ENCODE measurements around the gene BTN3A1. TPM values are rescaled to one million over a fixed set of nuclear protein-coding genes. Genes with fewer than 3 reads are reported as not detected.
A peak's percentile ranks its signal among the peaks of the same experiment; 100 is the strongest.
"Not testable (repeated sequence)": the region's sequence is repeated elsewhere in the genome, so short reads cannot be mapped to it uniquely, and the experiment has no call there.

BTN3A1 gene
- total RNA-seq (2014; rRNA removed; shearing (Covaris generic); ENCODE audit: low replicate concordance), result 30.5 and 32.7 TPM in 2 replicates

DNA sequence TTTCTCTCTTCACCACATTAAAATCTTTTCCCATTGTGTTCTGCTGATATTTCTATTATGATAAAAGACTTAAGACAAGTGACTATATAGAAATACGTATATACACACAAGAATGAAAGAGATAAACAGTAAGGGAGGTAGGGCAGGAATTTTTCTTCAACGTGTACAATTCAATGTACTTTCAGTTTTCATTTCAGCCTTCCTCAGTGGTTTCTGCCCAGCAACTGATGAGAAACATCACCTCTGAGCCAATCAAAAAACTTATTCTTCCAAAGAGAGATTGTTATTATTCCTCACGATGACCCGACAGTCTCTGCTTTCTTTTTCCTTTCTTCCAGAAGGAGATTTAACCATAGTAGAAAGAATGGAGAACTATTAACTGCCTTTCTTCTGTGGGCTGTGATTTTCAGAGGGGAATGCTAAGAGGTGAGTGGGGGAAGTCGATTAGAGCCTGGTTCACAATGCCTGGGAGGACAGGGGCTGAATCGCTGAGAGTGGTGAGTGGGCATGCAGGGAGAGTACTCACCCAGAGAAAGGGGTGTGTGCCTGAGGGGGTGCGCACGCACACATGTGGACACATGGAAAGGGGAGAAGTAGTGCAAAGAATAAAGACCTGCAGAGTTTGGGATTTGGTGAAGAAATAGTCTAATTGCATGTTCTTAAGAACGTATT, at the start of gene BTN3A1:
Gene BTN3A1, plus strand, starts transcription at position 289 of the 672 bp plus-strand sequence. CDS start 3,289 bp downstream, outside the sequence.
- peaks cover 40% of the 10 kb centered on the region for H3K4me1 ChIP-seq (ENCODE audit: low read length)

DNA sequence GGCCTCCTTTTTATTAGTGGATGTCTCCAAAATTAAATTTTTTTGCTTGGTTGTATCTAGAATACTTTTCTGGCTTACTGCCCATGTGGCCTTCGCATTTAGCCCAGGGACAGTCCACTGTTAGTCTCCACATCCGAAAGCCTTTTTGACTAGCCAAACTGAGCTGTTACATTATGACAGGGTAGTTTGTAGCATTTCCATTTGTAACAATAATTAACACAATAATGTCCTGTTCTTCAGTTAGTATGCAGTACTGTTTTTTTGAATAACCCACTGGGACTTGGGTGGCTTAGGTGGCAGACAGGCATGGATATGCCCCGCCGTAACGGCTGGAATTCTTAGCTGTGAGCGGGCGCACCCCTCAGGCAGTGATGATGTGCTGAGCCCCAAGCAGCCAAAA, 49.8 kb upstream of the BTN3A1 start:
- Histone ChIP-seq H3K36me3 (ENCODE audit: insufficient read depth, low read length) (no peaks in the 10 kb centered on the region), H3K79me2 (ENCODE audit: low read length) (no peaks in the 10 kb centered on the region), H3K27me3 (ENCODE audit: low read length) (no peaks in the 10 kb centered on the region), H3K9me3 (ENCODE audit: low read length) (no peaks in the 10 kb centered on the region), H3K4me1 (ENCODE audit: low read length) (peaks cover 5% of the 10 kb centered on the region; the same call in 1 of the 2 replicates), H2AFZ (ENCODE audit: low read length) (no peak overlapping the region), H4K20me1 (ENCODE audit: insufficient read depth, low read depth, low read length) (no peaks in the 10 kb centered on the region), H3K27ac (ENCODE audit: low read length) (no peak overlapping the region), H3K4me2 (ENCODE audit: low read depth, low read length, poor library complexity, severe bottlenecking) (no peak overlapping the region), H3K4me3 (ENCODE audit: low read length) (no peak overlapping the region), H3K9me2 (replicated peaks; ENCODE audit: insufficient read depth, low read length) (no peaks in the 10 kb centered on the region), H3K9ac (ENCODE audit: low read length) (no peak overlapping the region)
- DNase-seq, result no peak

More for the DNA sequence above, at the start of gene BTN3A1:
- H3K27me3 ChIP-seq (ENCODE audit: low read length), result no peaks in the 10 kb centered on the region
- no peaks in the 10 kb centered on the region for H4K20me1 ChIP-seq (ENCODE audit: insufficient read depth, low read depth, low read length)
- H3K9ac ChIP-seq (ENCODE audit: low read length), result peak within 1 kb of the TSS; percentile 72
- H3K4me2 ChIP-seq (ENCODE audit: low read depth, low read length, poor library complexity, severe bottlenecking), result peak within 1 kb of the TSS; percentile 90
- peak; percentile 91 for DNase-seq
- H3K9me3 ChIP-seq (ENCODE audit: low read length), result no peaks in the 10 kb centered on the region
- H3K4me3 ChIP-seq (ENCODE audit: low read length), result peak within 1 kb of the TSS; percentile 71
- peak within 1 kb of the TSS; percentile 87 for H2AFZ ChIP-seq (ENCODE audit: low read length)
- no peaks in the 10 kb centered on the region for H3K36me3 ChIP-seq (ENCODE audit: insufficient read depth, low read length)
- H3K9me2 ChIP-seq (replicated peaks; ENCODE audit: insufficient read depth, low read length), result no peaks in the 10 kb centered on the region
- peak within 1 kb of the TSS; percentile 75 for H3K27ac ChIP-seq (ENCODE audit: low read length)
- H3K79me2 ChIP-seq (ENCODE audit: low read length), result peaks cover 20% of the 10 kb centered on the region

GRCh38 chr6:26354162-26354561, 47.9 kb upstream of the BTN3A1 start:
- Histone ChIP-seq H4K20me1 (ENCODE audit: insufficient read depth, low read depth, low read length) (no peaks in the 10 kb centered on the region), H3K27ac (ENCODE audit: low read length) (no peak overlapping the region), H3K4me1 (ENCODE audit: low read length) (peaks cover 11% of the 10 kb centered on the region; the same call in 1 of the 2 replicates), H3K4me2 (ENCODE audit: low read depth, low read length, poor library complexity, severe bottlenecking) (no peak overlapping the region), H3K4me3 (ENCODE audit: low read length) (no peak overlapping the region), H3K27me3 (ENCODE audit: low read length) (no peaks in the 10 kb centered on the region), H3K9me2 (replicated peaks; ENCODE audit: insufficient read depth, low read length) (no peaks in the 10 kb centered on the region), H3K79me2 (ENCODE audit: low read length) (no peaks in the 10 kb centered on the region), H2AFZ (ENCODE audit: low read length) (no peak overlapping the region), H3K9me3 (ENCODE audit: low read length) (no peaks in the 10 kb centered on the region), H3K9ac (ENCODE audit: low read length) (no peak overlapping the region), H3K36me3 (ENCODE audit: insufficient read depth, low read length) (no peaks in the 10 kb centered on the region)
- no peak for DNase-seq

DNA sequence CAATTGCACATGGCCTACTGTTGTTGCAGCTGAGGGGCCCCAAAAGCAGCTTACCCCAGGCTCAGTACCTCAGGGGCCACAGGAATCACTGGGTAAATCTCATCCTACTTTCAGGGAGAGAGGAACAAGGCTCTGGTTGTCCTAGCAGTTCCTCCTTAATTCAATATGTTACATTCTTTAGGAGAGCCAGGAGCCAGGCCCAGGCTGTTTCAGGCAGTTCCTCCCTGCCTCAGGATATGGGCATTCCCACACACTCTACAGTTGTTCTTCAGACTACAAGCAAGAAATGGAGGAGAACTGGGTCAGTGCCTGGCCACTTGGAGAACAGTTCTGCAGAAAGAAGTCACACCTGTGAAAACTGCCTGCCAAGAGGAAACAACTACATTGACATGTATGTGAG, 46.7 kb upstream of the BTN3A1 start:
- H3K9me3 ChIP-seq (ENCODE audit: low read length), result no peaks in the 10 kb centered on the region
- H3K36me3 ChIP-seq (ENCODE audit: insufficient read depth, low read length), result no peaks in the 10 kb centered on the region
- H2AFZ ChIP-seq (ENCODE audit: low read length), result no peak overlapping the region
- H3K4me1 ChIP-seq (ENCODE audit: low read length), result peaks cover 10% of the 10 kb centered on the region; the same call in 1 of the 2 replicates
- no peaks in the 10 kb centered on the region for H3K79me2 ChIP-seq (ENCODE audit: low read length)
- no peaks in the 10 kb centered on the region for H3K9me2 ChIP-seq (replicated peaks; ENCODE audit: insufficient read depth, low read length)
- no peaks in the 10 kb centered on the region for H3K27me3 ChIP-seq (ENCODE audit: low read length)
- H4K20me1 ChIP-seq (ENCODE audit: insufficient read depth, low read depth, low read length), result no peaks in the 10 kb centered on the region
- no peak overlapping the region for H3K27ac ChIP-seq (ENCODE audit: low read length)
- DNase-seq, result no peak
- no peak overlapping the region for H3K4me3 ChIP-seq (ENCODE audit: low read length)
- H3K4me2 ChIP-seq (ENCODE audit: low read depth, low read length, poor library complexity, severe bottlenecking), result no peak overlapping the region
- no peak overlapping the region for H3K9ac ChIP-seq (ENCODE audit: low read length)

- H3K9me2 ChIP-seq (replicated peaks; ENCODE audit: insufficient read depth, low read length); H3K27ac ChIP-seq (ENCODE audit: low read length); H4K20me1 ChIP-seq (ENCODE audit: insufficient read depth, low read depth, low read length); H2AFZ ChIP-seq (ENCODE audit: low read length); H3K9me3 ChIP-seq (ENCODE audit: low read length); H3K4me3 ChIP-seq (ENCODE audit: low read length); DNase-seq; H3K4me1 ChIP-seq (ENCODE audit: low read length); H3K9ac ChIP-seq (ENCODE audit: low read length); H3K4me2 ChIP-seq (ENCODE audit: low read depth, low read length, poor library complexity, severe bottlenecking); H3K36me3 ChIP-seq (ENCODE audit: insufficient read depth, low read length); H3K27me3 ChIP-seq (ENCODE audit: low read length); H3K79me2 ChIP-seq (ENCODE audit: low read length): not testable (repeated sequence)
These were observed 44.5 kb upstream of the BTN3A1 start for GRCh38 chr6:26357543-26357942.

DNA sequence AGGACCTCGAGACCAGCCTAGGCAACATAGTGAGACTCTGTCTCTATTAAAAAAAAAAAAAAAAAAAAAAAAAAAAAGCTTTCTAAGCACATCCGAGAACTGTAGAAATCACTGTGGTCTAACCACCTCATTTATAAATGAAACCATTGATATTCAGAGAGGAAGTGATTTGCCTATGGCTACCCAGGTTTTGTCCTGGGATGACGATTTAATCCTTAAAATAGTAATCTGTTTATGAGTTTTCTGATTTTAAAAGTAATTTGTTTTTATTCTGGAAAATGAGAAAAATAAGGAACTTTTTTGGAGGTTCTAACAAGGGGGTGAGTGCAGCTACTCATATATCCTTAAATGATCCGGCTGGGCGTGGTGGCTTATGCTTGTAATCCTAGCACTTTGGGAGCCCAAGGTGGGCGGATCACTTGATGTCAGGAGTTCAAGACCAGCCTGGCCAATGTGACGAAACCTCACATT, 43.5 kb upstream of the BTN3A1 start:
- no peaks in the 10 kb centered on the region for H3K9me2 ChIP-seq (replicated peaks; ENCODE audit: insufficient read depth, low read length)
- H3K36me3 ChIP-seq (ENCODE audit: insufficient read depth, low read length), result no peaks in the 10 kb centered on the region
- no peak overlapping the region for H2AFZ ChIP-seq (ENCODE audit: low read length)
- peaks cover 7% of the 10 kb centered on the region; the same call in 1 of the 2 replicates for H3K4me1 ChIP-seq (ENCODE audit: low read length)
- H4K20me1 ChIP-seq (ENCODE audit: insufficient read depth, low read depth, low read length), result no peaks in the 10 kb centered on the region
- H3K4me3 ChIP-seq (ENCODE audit: low read length), result no peak overlapping the region
- peak; percentile 58 for DNase-seq
- no peaks in the 10 kb centered on the region for H3K27me3 ChIP-seq (ENCODE audit: low read length)
- no peaks in the 10 kb centered on the region for H3K9me3 ChIP-seq (ENCODE audit: low read length)
- H3K79me2 ChIP-seq (ENCODE audit: low read length), result no peaks in the 10 kb centered on the region
- no peak overlapping the region for H3K9ac ChIP-seq (ENCODE audit: low read length)
- H3K4me2 ChIP-seq (ENCODE audit: low read depth, low read length, poor library complexity, severe bottlenecking), result no peak overlapping the region
- H3K27ac ChIP-seq (ENCODE audit: low read length), result no peak overlapping the region

- H3K4me1 ChIP-seq (ENCODE audit: low read length), result peaks cover 17% of the 10 kb centered on the region
These were observed 42.3 kb upstream of the BTN3A1 start for GRCh38 chr6:26359765-26360164.

GRCh38 chr6:26360451-26361416, 41.3 kb upstream of the BTN3A1 start:
- no peak for DNase-seq
- Histone ChIP-seq H3K4me3 (ENCODE audit: low read length) (no peak overlapping the region), H4K20me1 (ENCODE audit: insufficient read depth, low read depth, low read length) (no peaks in the 10 kb centered on the region), H3K4me1 (ENCODE audit: low read length) (peaks cover 19% of the 10 kb centered on the region), H3K9me3 (ENCODE audit: low read length) (no peaks in the 10 kb centered on the region), H3K9me2 (replicated peaks; ENCODE audit: insufficient read depth, low read length) (no peaks in the 10 kb centered on the region), H3K4me2 (ENCODE audit: low read depth, low read length, poor library complexity, severe bottlenecking) (no peak overlapping the region), H3K36me3 (ENCODE audit: insufficient read depth, low read length) (no peaks in the 10 kb centered on the region), H3K79me2 (ENCODE audit: low read length) (peaks cover 7% of the 10 kb centered on the region), H3K9ac (ENCODE audit: low read length) (no peak overlapping the region), H2AFZ (ENCODE audit: low read length) (no peak overlapping the region), H3K27me3 (ENCODE audit: low read length) (no peaks in the 10 kb centered on the region), H3K27ac (ENCODE audit: low read length) (no peak overlapping the region)

More at GRCh38 chr6:26359765-26360164, 42.3 kb upstream of the BTN3A1 start:
- H3K9me3 ChIP-seq (ENCODE audit: low read length), result no peaks in the 10 kb centered on the region
- H3K4me2 ChIP-seq (ENCODE audit: low read depth, low read length, poor library complexity, severe bottlenecking), result no peak overlapping the region
- H3K27me3 ChIP-seq (ENCODE audit: low read length), result no peaks in the 10 kb centered on the region
- no peaks in the 10 kb centered on the region for H3K9me2 ChIP-seq (replicated peaks; ENCODE audit: insufficient read depth, low read length)
- H4K20me1 ChIP-seq (ENCODE audit: insufficient read depth, low read depth, low read length), result no peaks in the 10 kb centered on the region
- DNase-seq, result no peak
- H3K36me3 ChIP-seq (ENCODE audit: insufficient read depth, low read length), result no peaks in the 10 kb centered on the region
- H3K79me2 ChIP-seq (ENCODE audit: low read length), result no peaks in the 10 kb centered on the region
- H3K4me3 ChIP-seq (ENCODE audit: low read length), result no peak overlapping the region
- no peak overlapping the region for H3K9ac ChIP-seq (ENCODE audit: low read length)
- H2AFZ ChIP-seq (ENCODE audit: low read length), result no peak overlapping the region
- H3K27ac ChIP-seq (ENCODE audit: low read length), result no peak overlapping the region
